Kasumi-1 (cell line): ENCODE results near the gene SEC24D.

ENCODE experiments used
- DNase-seq, 2 experiments: peaks; one replicate each; lab custom pipeline; 2025; lab: John Stamatoyannopoulos, UW

Gene SEC24D

GRCh38 chr4:118752551-118752950 is 83.4 kb downstream of the SEC24D start:
- DNase-seq, result no peak

GRCh38 chr4:118751629-118752323 is 84.2 kb downstream of the SEC24D start:
- DNase-seq, result no peak

- no peak for DNase-seq
Observed at GRCh38 chr4:118749347-118749988, 86.5 kb downstream of the SEC24D start.

- DNase-seq, result no peak
Observed at GRCh38 chr4:118746251-118746919, 89.5 kb downstream of the SEC24D start.

GRCh38 chr4:118745357-118745756 is 90.6 kb downstream of the SEC24D start:
- peak in 1 of 2 experiments; percentile 9 for DNase-seq

GRCh38 chr4:118743867-118744266 is 92.1 kb downstream of the SEC24D start:
- peak; percentile 27 to 35 for DNase-seq

- no peak for DNase-seq
Observed at GRCh38 chr4:118742050-118742449, 93.9 kb downstream of the SEC24D start.

GRCh38 chr4:118741301-118741855 is 94.5 kb downstream of the SEC24D start:
- no peak for DNase-seq

GRCh38 chr4:118740869-118741268 is 95.1 kb downstream of the SEC24D start:
- DNase-seq, result peak; percentile 34 to 51

- DNase-seq, result no peak
Observed at GRCh38 chr4:118739022-118739713, 96.8 kb downstream of the SEC24D start.

- no peak for DNase-seq
Observed at GRCh38 chr4:118738090-118738489, 97.8 kb downstream of the SEC24D start.

GRCh38 chr4:118736900-118737299 is 99.0 kb downstream of the SEC24D start:
- no peak for DNase-seq

GRCh38 chr4:118734491-118735205 is 101.3 kb downstream of the SEC24D start:
- no peak for DNase-seq

GRCh38 chr4:118732591-118733330 is 103.2 kb downstream of the SEC24D start:
- no peak for DNase-seq

- DNase-seq, result no peak
Observed at GRCh38 chr4:118730683-118731082, 105.2 kb downstream of the SEC24D start.

- no peak for DNase-seq
Observed at GRCh38 chr4:118729287-118730286, 106.3 kb downstream of the SEC24D start.

GRCh38 chr4:118727360-118727759 is 108.6 kb downstream of the SEC24D start:
- DNase-seq, result no peak

- no peak for DNase-seq
Observed at GRCh38 chr4:118723369-118723768, 112.6 kb downstream of the SEC24D start.

GRCh38 chr4:118721752-118722151 is 114.2 kb downstream of the SEC24D start:
- no peak for DNase-seq
